Glomerular endothelial cell (primary cell): ENCODE measurements around the gene C2CD4B. TPM values are rescaled to one million over a fixed set of nuclear protein-coding genes. Genes with fewer than 3 reads are reported as not detected.
A peak's percentile ranks its signal among the peaks of the same experiment; 100 is the strongest.

Experiments used
- DNase-seq: peaks from one replicate; pipeline ENCODE4 v3.0.0-alpha.2; 2011; ENCODE audit warnings: low read depth, low spot score; ENCODE audit errors: extremely low read depth
- total RNA-seq: library from RNA; depleted of rRNA; stranded (reverse); fragments of >200 nt; gene quantifications from 2 replicates; pipeline ENCODE4 v1.2.3, GENCODE V29; 2015

The C2CD4B gene
- total RNA-seq, 1 donor from 2014 or later: 176 TPM

DNA sequence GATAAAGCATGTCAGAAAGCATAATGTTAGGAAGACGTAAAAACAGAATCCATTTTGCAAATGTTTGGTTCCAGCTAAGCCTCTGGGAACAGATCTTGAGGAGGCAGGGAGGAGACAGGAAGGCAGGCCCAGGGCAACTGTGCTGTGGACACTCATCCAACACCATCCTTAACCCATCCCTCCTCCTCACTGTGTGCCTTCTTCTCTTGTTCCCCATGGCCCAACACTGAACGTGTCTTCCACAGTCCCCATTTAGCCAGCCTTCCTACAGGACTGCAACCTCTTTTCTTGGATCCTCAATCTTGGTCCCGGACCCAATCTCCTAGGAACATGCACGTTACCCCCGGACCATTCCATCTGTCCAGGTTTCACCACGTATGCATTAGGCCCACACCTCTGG lies 15.4 kb downstream of the C2CD4B start:
- DNase-seq: no peak

DNA sequence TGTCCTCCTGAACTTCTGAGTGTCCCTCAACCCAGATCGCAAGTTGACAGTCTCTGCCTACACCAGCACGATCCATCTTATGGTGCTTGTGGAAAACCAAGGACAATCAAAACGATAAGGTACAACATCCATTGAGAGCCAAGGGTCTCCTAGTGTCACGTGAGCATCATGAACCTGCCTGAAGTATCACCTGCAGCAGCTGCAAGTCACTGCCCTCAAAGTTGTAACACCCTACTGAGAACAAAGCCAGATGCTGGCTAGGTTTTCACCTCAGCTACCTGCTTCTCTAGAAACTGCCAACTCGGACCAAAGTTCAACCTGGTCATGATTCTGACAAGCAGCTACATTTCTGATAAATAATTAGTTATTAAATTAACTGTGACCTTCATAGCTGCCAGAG lies 17.5 kb downstream of the C2CD4B start:
- no peak for DNase-seq

DNA sequence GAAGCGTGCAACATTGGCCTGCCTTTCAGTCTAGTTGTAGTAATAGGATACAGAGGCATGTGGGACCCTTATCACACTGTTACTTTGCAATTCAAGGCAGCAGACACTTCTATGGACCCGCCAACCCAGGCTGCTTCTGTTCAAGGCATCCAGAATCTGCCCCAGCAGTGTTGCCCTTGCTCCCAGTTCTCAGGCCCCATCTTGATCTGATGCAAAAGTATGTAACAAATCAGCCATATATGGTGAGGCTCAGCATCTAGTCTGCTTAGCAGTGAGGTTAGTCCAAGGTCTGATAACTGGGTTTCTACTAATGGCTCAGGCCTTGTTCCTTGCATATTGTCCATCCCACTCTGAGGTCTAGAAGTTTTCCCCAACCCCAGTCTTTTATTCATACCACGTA lies 17.9 kb downstream of the C2CD4B start:
- no peak for DNase-seq

DNA sequence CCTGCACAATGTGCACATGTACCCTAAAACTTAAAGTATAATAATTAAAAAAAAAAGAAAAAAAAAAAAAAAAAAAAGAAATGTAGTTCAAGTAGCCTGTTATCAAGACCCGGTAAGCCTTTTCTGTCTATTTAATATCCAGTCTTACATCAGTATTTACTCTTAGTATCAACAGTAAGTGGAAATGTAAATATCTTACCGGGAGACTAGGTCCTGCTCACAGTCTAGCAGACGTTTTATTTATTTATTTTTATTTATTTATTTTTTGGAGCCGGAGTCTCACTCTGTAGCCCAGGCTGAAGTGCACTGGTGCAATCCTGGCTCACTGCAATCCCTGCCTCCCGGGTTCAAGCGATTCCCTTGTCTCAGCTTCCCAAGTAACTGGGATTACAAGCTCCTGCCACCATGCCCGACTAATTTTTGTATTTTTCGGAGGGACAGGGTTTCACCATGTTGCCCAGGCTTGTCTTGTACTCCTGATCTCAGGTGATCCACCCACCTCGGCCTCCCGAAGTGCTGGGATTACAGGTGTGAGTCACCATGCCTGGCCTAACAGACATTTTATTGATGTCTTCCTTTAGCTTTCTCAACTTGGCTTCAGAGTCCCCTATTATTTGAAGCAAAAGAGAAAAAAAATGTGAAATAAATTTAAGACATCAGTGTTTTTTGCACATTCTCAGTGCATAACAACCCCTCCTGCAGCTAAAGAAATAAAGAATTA lies 19.9 kb downstream of the C2CD4B start:
- no peak for DNase-seq

DNA sequence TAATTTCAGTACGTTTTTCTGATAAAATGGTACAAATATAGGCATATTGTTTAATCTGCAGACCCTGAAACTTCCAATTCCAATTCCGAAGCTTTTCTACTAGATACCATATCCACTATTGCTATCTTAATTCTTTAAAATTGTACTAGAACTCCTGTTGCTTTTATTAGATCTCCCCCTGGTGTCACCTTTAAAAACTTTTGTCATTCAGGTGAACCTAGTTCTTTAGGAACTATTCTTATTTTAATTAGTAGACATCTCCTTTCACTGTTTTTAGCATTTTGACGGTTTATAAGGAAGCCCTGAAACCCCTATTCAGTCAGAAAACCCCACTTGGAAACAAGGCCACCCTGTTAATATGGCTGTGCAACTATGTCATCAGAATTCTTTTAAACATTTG lies 22.3 kb downstream of the C2CD4B start:
- DNase-seq: no peak

DNA sequence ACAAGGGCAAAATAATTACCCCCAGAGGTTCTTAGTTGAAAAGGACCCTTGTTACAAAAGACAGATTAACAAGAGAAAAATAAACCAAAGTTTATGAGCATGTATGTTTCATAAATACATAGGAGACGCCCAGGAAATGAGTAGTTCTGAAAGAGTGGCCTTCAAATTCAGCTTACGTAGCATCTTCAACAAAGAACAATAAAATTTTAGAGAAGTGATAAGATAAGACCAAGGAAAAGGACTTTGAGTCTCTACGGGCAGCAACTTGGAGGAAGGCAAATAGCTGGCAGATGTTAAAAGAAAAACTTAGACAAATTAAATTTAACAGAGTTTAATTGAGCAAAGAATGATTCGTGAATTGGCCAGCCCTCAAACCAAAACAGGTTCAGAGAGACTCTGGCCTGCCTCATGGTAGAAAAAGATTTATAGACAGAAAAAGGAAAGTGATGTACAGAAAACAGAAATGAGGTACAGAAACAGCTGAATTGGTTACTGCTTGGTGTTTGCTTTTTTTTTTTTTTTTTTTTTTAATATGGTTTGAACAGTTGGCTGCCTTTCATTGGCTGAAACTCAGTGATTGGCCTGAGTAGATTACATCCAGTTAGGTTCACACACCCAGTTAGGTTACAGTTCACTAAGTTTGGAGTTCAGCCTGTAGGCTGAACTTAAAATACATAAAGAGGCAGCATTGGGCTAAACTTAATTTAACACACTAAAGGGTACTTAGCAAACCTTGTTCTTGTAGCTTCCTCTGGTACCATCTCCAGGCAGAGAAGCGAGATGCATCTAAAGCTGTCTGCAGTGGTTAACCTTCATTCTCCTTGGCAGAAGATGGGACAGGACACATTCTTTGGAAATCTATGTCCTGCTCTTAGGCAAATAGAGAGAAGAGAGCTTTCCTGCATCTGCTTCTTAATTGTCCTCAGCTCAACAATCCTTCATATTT lies 23.2 kb downstream of the C2CD4B start:
- no peak for DNase-seq

DNA sequence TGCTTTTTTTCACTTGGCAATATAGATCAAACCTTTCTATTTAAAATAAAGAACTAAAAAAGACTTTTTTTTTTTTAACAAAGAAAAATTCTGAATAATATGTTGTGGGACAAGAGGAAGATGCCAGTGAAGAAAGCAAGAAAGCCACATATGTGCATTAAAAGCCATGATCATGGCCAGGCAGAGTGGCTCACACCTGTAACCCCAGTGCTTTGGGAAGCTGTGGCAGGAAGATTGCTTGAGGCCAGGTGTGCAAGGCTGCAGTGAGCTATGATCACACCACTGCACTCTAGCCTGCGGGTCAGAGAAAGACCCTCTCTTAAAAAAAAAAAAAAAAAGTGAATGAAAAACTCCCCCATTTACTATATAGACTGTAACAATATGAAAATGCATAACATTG lies 23.9 kb downstream of the C2CD4B start:
- DNase-seq: no peak

DNA sequence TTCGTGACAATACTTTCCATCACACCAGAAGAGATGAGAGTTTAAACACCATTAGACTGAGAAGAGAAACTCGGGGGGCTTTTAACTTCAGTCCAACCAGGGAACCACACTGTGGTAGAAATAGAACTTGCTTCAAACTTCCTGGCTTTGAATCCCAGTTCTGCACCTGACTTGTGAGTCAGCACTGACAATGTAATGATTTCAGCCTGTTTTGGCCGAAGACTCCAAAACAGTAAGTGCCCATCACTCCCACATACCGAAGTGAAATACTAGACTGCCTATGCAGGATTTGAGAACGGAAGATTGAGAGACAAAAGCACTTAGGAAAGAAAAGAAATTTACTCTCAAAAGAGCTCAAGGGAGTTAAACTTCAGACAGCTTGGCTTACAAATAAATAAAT lies 27.0 kb downstream of the C2CD4B start:
- DNase-seq: no peak

DNA sequence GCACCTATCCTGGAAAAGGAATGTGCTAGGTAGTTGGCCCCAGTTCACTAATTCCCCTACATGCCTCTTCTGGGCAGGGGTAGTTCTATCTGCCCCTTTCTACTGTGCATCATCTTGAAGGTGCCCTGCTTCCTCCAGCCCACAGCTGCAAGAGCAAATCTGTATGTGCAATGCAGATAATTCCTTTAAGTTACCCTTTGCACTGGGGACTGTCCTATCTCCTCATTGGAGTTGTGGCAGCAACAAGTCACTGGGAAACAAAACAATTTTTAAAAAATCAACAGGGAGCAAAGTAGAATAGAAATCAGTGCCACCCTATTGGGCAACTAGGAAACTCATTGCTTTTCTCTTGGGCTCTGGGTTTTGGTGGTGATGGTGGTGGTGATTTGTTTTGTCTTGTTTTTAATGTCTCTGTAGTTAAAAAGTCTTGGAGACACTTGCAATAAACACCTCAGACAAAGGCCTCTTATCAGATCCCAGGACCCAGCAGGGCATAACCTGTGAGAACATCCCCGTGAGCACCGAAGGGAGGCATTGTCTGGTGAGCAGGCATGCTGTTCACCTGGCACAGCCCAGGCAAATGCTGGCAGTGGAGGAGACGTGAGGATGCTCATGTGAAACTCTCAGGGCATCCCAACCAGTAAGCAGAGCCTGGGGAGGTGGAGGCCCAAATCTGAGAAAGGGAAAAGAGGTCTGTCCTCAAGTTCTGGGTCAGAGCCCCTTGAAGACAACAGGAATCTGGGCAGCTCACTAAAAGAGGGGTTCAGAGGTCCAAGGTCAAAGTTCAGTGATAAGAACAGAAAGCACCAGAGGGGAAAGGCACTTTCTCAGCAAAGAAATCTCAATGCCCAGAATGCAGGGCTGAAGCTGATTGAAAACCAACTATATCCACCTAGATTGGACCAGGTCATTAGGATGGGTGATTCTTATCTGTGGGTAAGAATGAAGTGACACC lies 27.9 kb downstream of the C2CD4B start:
- DNase-seq: no peak

DNA sequence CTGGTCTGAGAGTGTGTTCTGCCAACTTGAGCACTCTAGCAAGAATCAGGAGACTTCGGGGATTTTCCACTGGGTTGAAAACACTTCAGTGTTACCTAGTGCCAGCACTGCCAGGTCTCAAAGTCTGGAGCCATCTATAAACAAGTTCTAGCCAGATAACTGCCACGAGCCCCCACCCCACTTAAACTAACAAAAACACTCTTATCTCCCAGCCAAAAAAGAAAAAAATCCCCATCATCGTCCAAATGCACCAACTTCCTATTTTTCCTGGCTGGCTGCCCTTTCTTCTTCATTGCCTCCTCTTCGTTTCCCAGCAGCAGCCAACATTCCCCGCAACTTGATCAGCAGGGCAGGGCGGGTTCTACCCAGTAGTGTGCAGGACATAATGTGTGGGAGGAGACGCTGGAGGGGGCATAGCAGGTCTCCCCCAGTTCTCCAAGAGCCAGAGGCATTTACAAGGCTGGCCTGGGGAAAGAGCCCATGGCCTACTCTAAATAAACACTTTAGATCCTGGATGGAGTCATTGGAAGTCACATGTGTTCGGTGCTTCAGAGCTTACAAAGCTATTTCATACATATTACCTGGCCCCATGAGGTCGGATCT lies 29.5 kb downstream of the C2CD4B start:
- DNase-seq: no peak

DNA sequence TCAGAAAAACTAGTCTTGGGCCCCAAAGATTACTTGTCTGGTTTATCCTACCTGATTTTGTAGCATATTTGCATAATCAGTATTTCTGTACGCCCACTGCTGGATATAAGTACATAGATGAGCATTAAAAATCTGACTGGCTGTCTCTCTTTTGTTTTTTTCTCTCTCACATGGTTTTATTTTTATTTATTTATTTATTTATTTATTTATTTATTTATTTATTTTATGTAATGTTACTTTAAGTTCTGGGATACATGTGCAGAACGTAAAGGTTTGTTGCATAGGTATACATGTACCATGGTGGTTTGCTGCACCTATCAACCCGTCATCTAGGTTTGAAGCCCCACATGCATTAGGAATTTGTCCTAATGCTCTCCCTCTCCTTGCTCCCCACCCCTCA lies 31.9 kb downstream of the C2CD4B start:
- no peak for DNase-seq

DNA sequence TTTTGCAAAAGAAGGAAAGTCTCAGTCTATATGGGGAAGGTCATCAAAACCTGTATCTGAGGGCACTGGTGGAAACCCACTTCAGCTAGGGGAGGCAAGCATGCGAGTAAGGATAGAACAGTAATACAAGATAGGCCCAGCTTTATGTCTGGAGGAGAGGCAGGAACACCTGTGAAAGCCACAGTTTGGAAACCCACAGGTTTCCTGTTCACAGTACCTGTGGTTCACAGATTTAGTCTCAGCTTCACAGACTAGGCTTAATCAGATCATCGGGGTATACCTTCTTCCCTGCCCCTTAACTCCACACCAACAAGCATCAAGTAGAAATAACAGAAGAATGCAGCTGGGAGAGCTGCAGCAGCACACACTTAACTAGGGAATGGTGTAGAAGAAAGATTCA lies 36.2 kb downstream of the C2CD4B start:
- DNase-seq: no peak

DNA sequence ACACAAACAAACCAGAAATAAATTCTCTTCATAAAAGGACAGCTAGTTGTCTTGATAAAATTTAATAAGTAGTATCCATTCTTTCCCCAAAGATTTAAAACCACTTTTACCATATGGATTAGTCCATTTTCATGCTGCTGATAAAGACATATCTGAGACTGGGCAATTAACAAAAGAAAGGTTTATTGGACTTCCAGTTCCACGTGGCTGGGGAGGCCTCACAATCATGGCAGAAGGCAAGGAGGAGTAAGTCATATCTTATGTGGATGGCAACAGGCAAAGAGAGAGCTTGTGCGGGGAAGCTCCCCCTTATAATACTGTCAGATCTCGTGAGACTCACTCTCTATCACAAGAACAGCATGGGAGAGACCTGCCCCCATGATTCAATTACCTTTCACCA lies 38.7 kb downstream of the C2CD4B start:
- no peak for DNase-seq

DNA sequence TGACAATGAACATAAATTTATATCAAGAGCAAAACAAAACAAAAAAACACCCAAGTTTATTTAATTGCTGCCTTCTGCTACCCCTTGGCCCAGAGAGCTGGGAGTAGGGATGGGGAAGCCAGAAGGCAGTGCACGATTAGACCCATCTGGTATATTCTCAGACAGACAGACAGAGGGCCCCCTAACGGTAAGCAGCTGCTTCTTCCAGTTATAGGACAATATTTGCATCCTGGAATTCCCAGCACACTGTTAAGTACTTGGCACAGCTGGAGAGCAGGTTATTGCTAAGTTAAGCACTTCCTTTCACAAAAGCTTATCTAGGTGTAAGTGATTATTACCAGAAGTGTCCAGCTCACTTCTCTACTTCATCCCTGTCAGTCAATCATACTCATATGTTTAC lies 39.3 kb downstream of the C2CD4B start:
- no peak for DNase-seq

DNA sequence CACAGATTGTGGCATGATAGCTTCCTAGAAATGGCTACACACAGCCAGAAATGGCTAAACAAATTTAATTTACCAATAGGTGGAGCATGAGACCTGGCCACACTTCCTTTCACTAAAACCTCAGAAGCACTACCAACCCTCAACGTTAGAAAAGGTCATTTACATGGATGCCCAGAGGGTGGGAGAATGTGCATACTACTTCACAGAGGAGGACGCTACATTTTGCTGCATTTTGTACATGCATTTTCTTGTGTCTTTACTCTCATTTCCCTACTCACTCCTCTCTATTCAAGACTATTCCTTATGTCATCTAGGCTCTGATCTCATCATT lies 40.1 kb downstream of the C2CD4B start:
- DNase-seq: no peak

DNA sequence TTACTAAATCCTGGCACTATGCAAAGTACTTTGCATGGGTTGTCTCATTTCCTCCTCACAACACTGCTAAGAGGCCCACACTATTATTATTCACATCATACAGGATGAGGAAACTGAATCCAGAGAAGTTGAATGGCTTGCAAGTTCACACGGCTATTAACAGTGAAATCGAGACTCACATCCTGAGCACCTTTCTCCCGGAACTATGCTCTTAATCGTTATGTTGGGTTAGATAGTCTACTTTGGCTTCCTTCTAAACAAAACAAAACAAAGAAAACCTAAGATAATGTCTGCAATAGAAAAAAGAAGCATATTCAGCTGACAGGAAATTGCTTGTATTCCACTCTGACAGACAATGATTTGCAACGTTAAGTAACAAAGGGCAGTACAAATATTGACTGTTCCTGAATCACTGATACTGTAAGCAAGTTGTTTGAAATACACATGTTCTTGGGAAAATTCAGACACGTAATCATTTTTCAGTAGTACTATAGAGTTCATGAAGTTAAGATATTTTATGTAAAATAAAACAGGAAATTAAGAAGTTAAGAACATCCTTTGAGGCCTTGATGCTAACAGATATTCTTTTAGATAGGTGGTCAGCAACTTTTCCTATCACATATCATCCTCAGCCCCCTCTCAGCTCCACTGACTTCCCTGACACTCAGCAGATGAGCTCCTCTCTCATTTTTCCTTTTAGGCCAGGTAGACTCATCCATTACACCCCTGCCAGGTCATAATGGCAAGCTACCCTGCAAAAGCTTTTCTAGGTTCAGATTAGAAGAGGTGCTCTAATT lies 40.7 kb downstream of the C2CD4B start:
- peak; percentile 100 for DNase-seq

DNA sequence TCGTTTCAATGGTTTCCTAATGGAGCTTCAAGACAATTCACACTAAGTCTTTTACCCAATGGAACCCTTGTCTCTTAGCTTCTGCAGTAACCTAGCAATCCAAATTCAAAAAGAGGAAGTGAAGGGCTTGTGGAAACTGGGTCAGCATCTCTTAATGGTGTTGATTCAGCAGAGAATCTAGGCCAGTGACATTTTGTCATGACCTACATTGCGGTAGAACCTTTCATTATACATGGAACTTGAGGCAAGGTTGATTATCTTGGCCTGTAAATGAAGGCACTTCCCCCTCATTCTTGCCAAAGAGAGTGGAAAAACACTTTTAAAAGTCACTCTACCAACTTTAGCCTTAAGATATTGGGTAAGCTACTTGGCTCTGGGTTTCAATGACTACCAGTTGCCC lies 42.8 kb downstream of the C2CD4B start:
- DNase-seq: no peak

DNA sequence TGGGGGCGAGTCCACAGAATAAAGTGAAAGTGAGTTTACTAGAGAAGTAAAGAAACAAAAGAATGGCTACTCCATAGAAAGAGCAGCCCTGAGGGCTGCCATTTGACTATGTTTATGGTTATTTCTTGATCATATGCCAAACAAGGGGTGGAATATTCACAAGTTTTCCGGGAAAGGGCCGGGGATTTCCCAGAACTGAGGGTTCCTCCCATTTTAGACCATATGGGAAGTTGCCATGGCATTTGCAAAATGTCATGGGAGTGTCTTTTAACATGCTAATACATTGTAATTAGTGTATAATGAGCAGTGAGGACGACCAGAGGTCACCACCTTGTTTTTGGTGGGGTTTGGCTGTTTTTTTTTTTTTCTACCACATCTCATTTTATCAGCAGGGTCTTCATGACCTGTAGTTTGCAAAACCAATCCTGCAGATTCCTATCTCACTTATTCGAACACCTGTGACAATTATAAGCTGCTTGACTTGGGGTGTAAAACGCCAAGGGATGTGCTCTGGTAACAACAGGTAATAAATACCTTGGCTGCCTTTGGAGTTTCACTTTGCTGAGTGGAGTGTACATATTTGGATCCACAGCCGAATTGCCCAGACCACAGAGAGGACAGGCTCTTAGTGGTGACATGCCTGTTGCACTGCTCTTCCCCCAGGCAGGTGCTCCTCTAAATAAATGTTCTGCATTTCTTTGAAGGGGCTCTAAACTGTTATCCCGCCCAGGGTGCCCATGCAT lies 43.6 kb downstream of the C2CD4B start:
- DNase-seq: no peak

DNA sequence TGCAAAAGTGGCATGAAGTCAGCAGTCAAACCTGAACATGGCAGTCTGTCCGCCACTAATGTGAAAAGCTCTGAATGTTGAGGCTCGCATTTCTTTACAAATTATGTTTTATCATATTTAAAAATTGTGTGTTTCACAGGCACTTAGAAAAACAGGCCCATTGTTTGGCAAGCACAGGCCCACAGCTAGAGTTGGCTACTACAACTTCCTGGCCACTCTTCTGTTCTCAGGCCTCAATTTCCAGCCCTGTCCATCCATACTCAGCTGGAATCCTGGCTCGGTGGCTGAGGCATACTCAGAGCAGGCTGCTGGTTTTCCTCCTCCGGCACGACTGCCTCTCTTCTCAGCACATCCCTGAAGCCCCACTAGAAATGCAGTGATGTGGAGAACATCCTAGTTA lies 44.3 kb downstream of the C2CD4B start:
- no peak for DNase-seq
